NCI-H2029 (cell line): ENCODE results near the gene CHRNB4.

Source experiments
- DNase-seq: peaks from one replicate; lab custom pipeline; 2025; lab: John Stamatoyannopoulos, UW

CHRNB4 gene

GRCh38 chr15:78667578-78668236 is 26.7 kb upstream of the CHRNB4 start:
- no peak for DNase-seq

GRCh38 chr15:78666010-78666409 is 25.0 kb upstream of the CHRNB4 start:
- no peak for DNase-seq

GRCh38 chr15:78663703-78664102 is 22.7 kb upstream of the CHRNB4 start:
- no peak for DNase-seq

GRCh38 chr15:78662028-78662427 is 21.0 kb upstream of the CHRNB4 start:
- no peak for DNase-seq

GRCh38 chr15:78661001-78661400 is 20.0 kb upstream of the CHRNB4 start:
- DNase-seq, result no peak

GRCh38 chr15:78660584-78660983 is 19.6 kb upstream of the CHRNB4 start:
- DNase-seq, result no peak

GRCh38 chr15:78658823-78659222 is 17.8 kb upstream of the CHRNB4 start:
- no peak for DNase-seq

- no peak for DNase-seq
Measured at GRCh38 chr15:78654272-78654671, 13.3 kb upstream of the CHRNB4 start.

- DNase-seq, result no peak
Measured at GRCh38 chr15:78651930-78652615, 11.1 kb upstream of the CHRNB4 start.

GRCh38 chr15:78651007-78651406 is 10.0 kb upstream of the CHRNB4 start:
- no peak for DNase-seq

GRCh38 chr15:78650022-78650421 is 9.0 kb upstream of the CHRNB4 start:
- no peak for DNase-seq

- no peak for DNase-seq
Measured at GRCh38 chr15:78645009-78645408, 4.0 kb upstream of the CHRNB4 start.

GRCh38 chr15:78642331-78642730 is 1.3 kb upstream of the CHRNB4 start:
- no peak for DNase-seq

GRCh38 chr15:78641749-78642275 is 802 bp upstream of the CHRNB4 start:
- DNase-seq, result no peak

GRCh38 chr15:78640527-78641101 is 396 bp downstream of the CHRNB4 start:
- no peak for DNase-seq

- no peak for DNase-seq
Measured at GRCh38 chr15:78638658-78639314, 2.2 kb downstream of the CHRNB4 start.

- DNase-seq, result no peak
Measured at GRCh38 chr15:78637776-78638435, 3.1 kb downstream of the CHRNB4 start.

- no peak for DNase-seq
Measured at GRCh38 chr15:78636378-78636859, 4.6 kb downstream of the CHRNB4 start.

GRCh38 chr15:78635346-78635745 is 5.7 kb downstream of the CHRNB4 start:
- no peak for DNase-seq

GRCh38 chr15:78634210-78635145 is 6.5 kb downstream of the CHRNB4 start:
- no peak for DNase-seq

- no peak for DNase-seq
Measured at GRCh38 chr15:78633348-78633747, 7.7 kb downstream of the CHRNB4 start.
